WERI-Rb-1 (cell line): Measurements from ENCODE around the gene DNAJC5.

Source experiments
- DNase-seq: peaks from one replicate; pipeline ENCODE4 v3.0.0-alpha.2; 2020
- H3K27ac ChIP-seq: fragments of 250-450 bp; sonication (Bioruptor Pico); 2 replicates; pipeline ENCODE4 v1.5.1; 2020; ENCODE audit warnings: mild to moderate bottlenecking, moderate library complexity
- H3K27me3 ChIP-seq: fragments of 250-450 bp; sonication (Bioruptor Pico); 2 replicates; pipeline ENCODE4 v1.5.1; 2021; ENCODE audit warnings: mild to moderate bottlenecking, low read depth, moderate library complexity; ENCODE audit not compliant: insufficient read depth, severe bottlenecking
- H3K36me3 ChIP-seq: fragments of 250-450 bp; sonication (Bioruptor Pico); 2 replicates; pipeline ENCODE4 v1.5.1; 2020; ENCODE audit warnings: mild to moderate bottlenecking, moderate library complexity
- H3K4me3 ChIP-seq: 2 replicates; pipeline ENCODE4 v1.5.1; 2011; ENCODE audit warnings: low read depth, mild to moderate bottlenecking, control low read depth, low read length
- H3K9me3 ChIP-seq: fragments of 250-450 bp; sonication (Bioruptor Pico); 2 replicates; pipeline ENCODE4 v1.5.1; 2021; ENCODE audit warnings: mild to moderate bottlenecking, moderate library complexity; ENCODE audit not compliant: severe bottlenecking
- TF ChIP-seq, protein P1 (sequence below): IDR thresholded peaks from 2 replicates; pipeline ENCODE4 v1.5.1; 2011; ENCODE audit warnings: low read depth, mild to moderate bottlenecking, control low read depth, inconsistent platforms, low read length

The DNAJC5 gene

GRCh38 chr20:63979557-63980316, 84.8 kb downstream of the DNAJC5 start, which contains the start of gene SAMD10:
SAMD10 (minus strand) TSS chr20:63979642; CDS start chr20:63979467, 175 bp downstream.
- Histone ChIP-seq H3K27ac (peak within 1 kb of the TSS; percentile 94), H3K27me3 (no peaks in the 10 kb centered on the region)
- DNase-seq: no peak

GRCh38 chr20:63980317-63980805, 85.4 kb downstream of the DNAJC5 start:
- TF ChIP-seq, protein P1, sequence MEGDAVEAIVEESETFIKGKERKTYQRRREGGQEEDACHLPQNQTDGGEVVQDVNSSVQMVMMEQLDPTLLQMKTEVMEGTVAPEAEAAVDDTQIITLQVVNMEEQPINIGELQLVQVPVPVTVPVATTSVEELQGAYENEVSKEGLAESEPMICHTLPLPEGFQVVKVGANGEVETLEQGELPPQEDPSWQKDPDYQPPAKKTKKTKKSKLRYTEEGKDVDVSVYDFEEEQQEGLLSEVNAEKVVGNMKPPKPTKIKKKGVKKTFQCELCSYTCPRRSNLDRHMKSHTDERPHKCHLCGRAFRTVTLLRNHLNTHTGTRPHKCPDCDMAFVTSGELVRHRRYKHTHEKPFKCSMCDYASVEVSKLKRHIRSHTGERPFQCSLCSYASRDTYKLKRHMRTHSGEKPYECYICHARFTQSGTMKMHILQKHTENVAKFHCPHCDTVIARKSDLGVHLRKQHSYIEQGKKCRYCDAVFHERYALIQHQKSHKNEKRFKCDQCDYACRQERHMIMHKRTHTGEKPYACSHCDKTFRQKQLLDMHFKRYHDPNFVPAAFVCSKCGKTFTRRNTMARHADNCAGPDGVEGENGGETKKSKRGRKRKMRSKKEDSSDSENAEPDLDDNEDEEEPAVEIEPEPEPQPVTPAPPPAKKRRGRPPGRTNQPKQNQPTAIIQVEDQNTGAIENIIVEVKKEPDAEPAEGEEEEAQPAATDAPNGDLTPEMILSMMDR: no peak
- DNase-seq: no peak
- H3K27ac ChIP-seq: peak overlapping the region; percentile 94
- H3K36me3 ChIP-seq: peaks cover 5% of the 10 kb centered on the region
- H3K4me3 ChIP-seq: peak overlapping the region; percentile 14; the same call in 1 of the 2 replicates
- H3K27me3 ChIP-seq: no peaks in the 10 kb centered on the region
- no peaks in the 10 kb centered on the region for H3K9me3 ChIP-seq

More at GRCh38 chr20:63979557-63980316, 84.8 kb downstream of the DNAJC5 start, which contains the start of gene SAMD10:
- peak within 1 kb of the TSS; percentile 60 for H3K4me3 ChIP-seq
- 0 out of 2 replicates have a peak, but pooled peaks cover 4% of the 10 kb centered on the region for H3K36me3 ChIP-seq
- no peaks in the 10 kb centered on the region for H3K9me3 ChIP-seq
- TF ChIP-seq, protein P1: no peak

DNA sequence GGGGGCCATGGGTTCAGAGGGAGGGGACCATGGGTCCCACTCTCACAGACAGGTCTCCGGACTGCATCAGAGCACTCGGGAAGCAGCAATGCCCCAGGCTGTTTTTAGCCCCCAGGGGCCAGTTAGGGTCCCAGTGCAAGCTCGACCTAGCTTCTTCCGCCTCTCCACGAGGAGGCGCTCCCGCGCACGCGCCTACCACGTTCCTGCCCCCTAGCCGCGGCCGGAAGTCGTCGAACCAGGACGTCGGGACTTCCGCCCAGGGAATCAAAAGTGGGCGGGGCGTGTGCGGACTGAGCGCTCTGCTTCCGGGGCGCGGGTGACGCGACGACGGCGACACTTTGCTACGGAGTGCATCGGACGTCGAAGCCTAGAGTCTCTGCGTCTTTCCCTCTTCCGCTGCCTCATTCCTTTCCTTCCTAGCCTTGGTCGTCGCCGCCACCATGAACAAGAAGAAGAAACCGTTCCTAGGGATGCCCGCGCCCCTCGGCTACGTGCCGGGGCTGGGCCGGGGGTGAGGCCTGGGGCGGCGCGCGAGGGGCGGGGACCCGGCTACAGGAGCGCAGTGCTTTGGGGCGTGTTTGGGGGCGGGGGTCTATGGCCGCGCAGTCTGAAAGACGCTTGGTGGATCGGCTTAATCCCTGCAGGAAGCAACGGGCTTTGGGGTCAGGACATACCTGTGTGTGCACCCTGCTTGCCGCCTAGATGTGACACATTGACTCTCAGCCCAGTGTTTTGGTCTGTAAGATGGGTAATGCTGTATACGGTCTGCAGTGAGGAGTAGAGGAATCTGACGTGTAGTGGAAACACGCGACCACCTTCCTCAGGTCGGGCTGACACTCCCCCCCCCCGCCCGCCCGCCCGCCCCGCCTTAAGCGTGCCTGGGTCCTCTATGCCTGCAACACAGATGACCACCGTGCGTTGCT, 86.1 kb downstream of the DNAJC5 start, which contains the start of gene PRPF6:
Gene PRPF6, plus strand, starts transcription at position 327 of the 923 bp plus-strand sequence. Its CDS starts 114 bp downstream, at position 441.
- Histone ChIP-seq H3K27me3 (no peaks in the 10 kb centered on the region), H3K9me3 (no peaks in the 10 kb centered on the region), H3K4me3 (peak within 1 kb of the TSS; percentile 62), H3K27ac (peak within 1 kb of the TSS; percentile 94), H3K36me3 (peaks cover 8% of the 10 kb centered on the region)
- peak; percentile 88 for DNase-seq
- TF ChIP-seq, protein P1: peak; percentile 84

- Histone ChIP-seq H3K27me3 (no peaks in the 10 kb centered on the region), H3K9me3 (no peaks in the 10 kb centered on the region), H3K4me3 (no peak overlapping the region), H3K27ac (no peak overlapping the region), H3K36me3 (peaks cover 8% of the 10 kb centered on the region)
- DNase-seq: no peak
- TF ChIP-seq, protein P1: no peak
Measured at GRCh38 chr20:63982937-63983336, 88.0 kb downstream of the DNAJC5 start.
